Psoas muscle (tissue), 8 donors: ENCODE data around the gene TMEM176A. TPM values are rescaled to one million over a fixed set of nuclear protein-coding genes. Genes with fewer than 3 reads are reported as not detected.

Experiments used
- ATAC-seq, 4 donors: fragments of 200-7000 bp; cut with Tn5 transposase; one replicate each; pipeline ENCODE4 v1.9.1; 2020; ENCODE audit warnings: moderate library complexity in 3 of 4, mild to moderate bottlenecking in 2 of 4
- DNase-seq, 2 donors: peaks; one replicate each; pipeline ENCODE4 v3.0.0-alpha.2; 2020
- H3K27ac ChIP-seq: fragments of 200-600 bp; one replicate; pipeline ENCODE4 v1.8.0; 2022
- H3K27me3 ChIP-seq, 3 donors: fragments of 200-600 bp in 1 of 3; one replicate each; pipeline versions ENCODE4 v1.6.1 to v1.8.0; 2013 to 2022; ENCODE audit warnings: low read length in 2 of 3, mild to moderate bottlenecking in 2 of 3, moderate library complexity in 1 of 3; ENCODE audit not compliant: insufficient read depth in 3 of 3
- H3K36me3 ChIP-seq, 2 donors: fragments of 200-600 bp in 1 of 2; one replicate each; pipeline versions ENCODE4 v1.6.1 to v1.8.0; 2013 to 2022; ENCODE audit warnings: low read depth in 1 of 2, mild to moderate bottlenecking in 1 of 2, moderate library complexity in 1 of 2; ENCODE audit not compliant: insufficient read depth in 1 of 2
- H3K4me1 ChIP-seq: fragments of 200-600 bp; one replicate; pipeline ENCODE4 v1.8.0; 2022
- H3K4me3 ChIP-seq: fragments of 200-600 bp; one replicate; pipeline ENCODE4 v1.8.0; 2022; ENCODE audit warnings: mild to moderate bottlenecking
- H3K9me3 ChIP-seq: fragments of 200-600 bp; one replicate; pipeline ENCODE4 v1.8.0; 2022
- WGBS, 3 donors: extraction: QIAGEN DNeasy Blood & Tissue Kit; methylation state at CpG; one replicate each; pipeline versions ENCODE4 v1.1.6 to v1.1.7; 2013; 5-methylcytosine and 5-hydroxymethylcytosine counted together
- intact Hi-C, 2 donors: fragments of 100-400 bp; cut with DNase I; formaldehyde crosslinking; loops; one replicate each; pipeline versions ENCODE4 v1.11.0 to v1.14.2; 2022
- polyA plus RNA-seq, 3 donors: library from polyadenylated mRNA; stranded (reverse); fragments of 200-250 nt; gene quantifications; one replicate each; pipeline ENCODE4 v1.2.3, GENCODE V29; 2013
- total RNA-seq, 4 donors: library from RNA; stranded (reverse); fragmentation: NEBNext Ultra II Directional in 2 of 4; extraction: Animal tissue kit (Norgen Biotek cat#: 25700) in 2 of 4; gene quantifications; one replicate each; pipeline versions ENCODE4 v1.2.1 to v1.2.4, GENCODE V29; 2021 to 2023
- TF ChIP-seq, protein P1 (sequence below): fragments of 200-600 bp; IDR thresholded peaks from one replicate; pipeline ENCODE4 v1.8.0; 2022; ENCODE audit warnings: antibody characterized with exemption
- donor health status: healthy with polysubstance abuse.
- donor health status: DM: no; HTN: no; CAD: no; lungs with moderate emphysema.
- donor health status: Bipolar disorder and iron deficiency.
- donor health status: healthy.
- donor health status: DM: yes; HTN: yes; CAD: no.
- donor health status: DM: no; HTN: no; CAD: no.
- donor health status: DM: no; HTN: no; CAD: no.
- donor health status: DM: yes; HTN: yes; CAD: no.

Gene TMEM176A
- total and polyA plus RNA-seq, 7 donors: 2.3 to 13.7 (median 3.2) TPM

DNA sequence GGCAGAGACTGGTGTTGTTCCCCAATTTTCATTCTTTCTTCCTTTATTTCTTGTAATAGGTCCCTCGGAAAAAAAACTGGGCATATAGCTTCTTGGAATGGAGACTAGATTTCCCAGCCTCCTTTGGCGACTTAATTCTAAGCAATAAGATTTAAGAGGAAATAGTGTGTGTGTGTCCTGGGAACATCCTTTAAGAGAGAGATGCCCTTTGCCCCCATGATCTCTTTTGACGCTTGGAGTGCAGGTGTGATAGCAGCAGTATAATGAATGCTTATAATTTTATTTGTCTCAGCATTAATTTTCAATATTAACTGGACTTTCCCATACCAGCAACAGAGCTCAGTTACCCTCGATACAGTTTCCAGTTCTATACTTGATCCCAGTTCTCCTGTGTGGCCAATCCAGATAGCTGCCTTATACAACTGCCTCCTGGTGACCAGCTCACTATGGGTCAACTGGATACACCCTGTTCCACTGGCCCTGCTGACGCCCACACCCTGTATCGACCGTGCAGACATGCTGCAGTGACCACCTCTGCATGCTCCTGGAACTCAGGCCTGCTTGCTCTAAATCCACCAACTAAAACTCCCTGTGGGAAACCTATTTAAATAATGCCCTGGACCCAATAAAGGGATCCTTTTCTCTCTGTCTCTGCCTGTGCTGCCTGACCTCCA, 13.9 kb downstream of the TMEM176A start:
- TF ChIP-seq, protein P1, sequence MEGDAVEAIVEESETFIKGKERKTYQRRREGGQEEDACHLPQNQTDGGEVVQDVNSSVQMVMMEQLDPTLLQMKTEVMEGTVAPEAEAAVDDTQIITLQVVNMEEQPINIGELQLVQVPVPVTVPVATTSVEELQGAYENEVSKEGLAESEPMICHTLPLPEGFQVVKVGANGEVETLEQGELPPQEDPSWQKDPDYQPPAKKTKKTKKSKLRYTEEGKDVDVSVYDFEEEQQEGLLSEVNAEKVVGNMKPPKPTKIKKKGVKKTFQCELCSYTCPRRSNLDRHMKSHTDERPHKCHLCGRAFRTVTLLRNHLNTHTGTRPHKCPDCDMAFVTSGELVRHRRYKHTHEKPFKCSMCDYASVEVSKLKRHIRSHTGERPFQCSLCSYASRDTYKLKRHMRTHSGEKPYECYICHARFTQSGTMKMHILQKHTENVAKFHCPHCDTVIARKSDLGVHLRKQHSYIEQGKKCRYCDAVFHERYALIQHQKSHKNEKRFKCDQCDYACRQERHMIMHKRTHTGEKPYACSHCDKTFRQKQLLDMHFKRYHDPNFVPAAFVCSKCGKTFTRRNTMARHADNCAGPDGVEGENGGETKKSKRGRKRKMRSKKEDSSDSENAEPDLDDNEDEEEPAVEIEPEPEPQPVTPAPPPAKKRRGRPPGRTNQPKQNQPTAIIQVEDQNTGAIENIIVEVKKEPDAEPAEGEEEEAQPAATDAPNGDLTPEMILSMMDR: no peak
- H3K4me3 ChIP-seq: no peak overlapping the region
- H3K4me1 ChIP-seq: no peaks in the 10 kb centered on the region
- 69 to 74% (median 73%) methylated on average over 7 of the region's 7 CpGs for WGBS, 3 donors
- DNase-seq (no peak), ATAC-seq (no peak)
- H3K9me3 ChIP-seq: peaks cover 4% of the 10 kb centered on the region
- H3K27me3 ChIP-seq: no peaks in the 10 kb centered on the region
- no peaks in the 10 kb centered on the region for H3K36me3 ChIP-seq
- intact Hi-C loops: no loop called here
- no peak overlapping the region for H3K27ac ChIP-seq

DNA sequence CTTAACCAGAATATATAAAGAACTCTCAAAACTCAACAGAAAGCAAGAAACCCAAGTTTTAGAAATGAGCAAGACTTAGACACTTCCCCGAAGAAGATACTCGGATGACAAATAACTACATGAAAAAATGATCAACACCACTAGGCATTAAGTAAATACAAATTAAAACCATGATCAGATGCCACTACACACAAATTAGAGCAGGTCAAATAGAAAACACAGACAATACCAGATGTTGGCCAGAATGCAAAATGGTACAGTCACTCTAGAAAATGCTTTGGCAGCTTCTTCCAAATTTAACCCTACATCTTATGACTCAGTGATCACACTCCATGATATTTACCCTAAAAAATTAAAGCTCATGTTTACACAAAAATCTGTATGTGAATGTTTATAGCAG, 18.4 kb downstream of the TMEM176A start:
- DNase-seq: no peak
- Histone ChIP-seq H3K4me3 (no peak overlapping the region), H3K4me1 (no peaks in the 10 kb centered on the region), H3K36me3 (no peaks in the 10 kb centered on the region), H3K27me3 (no peaks in the 10 kb centered on the region), H3K9me3 (peaks cover 4% of the 10 kb centered on the region), H3K27ac (no peak overlapping the region)
- no peak for ATAC-seq
- intact Hi-C loops: no loop called here
- TF ChIP-seq, protein P1: no peak
- 86 to 94% (median 91%) methylated on average over 2 of the region's 2 CpGs for WGBS, 3 donors

DNA sequence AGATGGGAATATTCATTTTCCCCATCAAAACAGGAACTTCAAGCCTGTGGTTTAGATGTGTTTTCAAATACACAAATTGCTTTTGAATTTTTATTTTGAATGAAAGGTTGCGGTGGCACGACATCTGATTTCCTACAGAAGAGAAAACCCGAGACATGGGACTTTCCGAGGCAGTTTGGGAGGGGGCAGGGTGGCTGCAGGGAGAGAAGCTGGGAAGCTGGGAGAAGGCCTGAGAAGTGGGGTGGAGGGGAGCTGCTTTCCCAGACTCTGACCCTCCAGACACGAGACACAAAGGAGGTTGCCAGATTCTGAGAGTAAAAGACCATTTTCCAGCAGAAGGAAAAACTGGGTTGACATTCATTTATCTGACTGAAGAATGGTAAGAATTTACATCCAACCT, 19.6 kb downstream of the TMEM176A start:
- no peaks in the 10 kb centered on the region for H3K36me3 ChIP-seq
- WGBS, 3 donors: 42 to 50% (median 44%) methylated on average over 5 of the region's 5 CpGs
- ATAC-seq (no peak), DNase-seq (no peak)
- intact Hi-C loops: no loop called here
- peaks cover 4% of the 10 kb centered on the region for H3K9me3 ChIP-seq
- no peaks in the 10 kb centered on the region for H3K4me1 ChIP-seq
- H3K27me3 ChIP-seq: no peaks in the 10 kb centered on the region
- TF ChIP-seq, protein P1: no peak
- no peak overlapping the region for H3K4me3 ChIP-seq
- no peak overlapping the region for H3K27ac ChIP-seq

DNA sequence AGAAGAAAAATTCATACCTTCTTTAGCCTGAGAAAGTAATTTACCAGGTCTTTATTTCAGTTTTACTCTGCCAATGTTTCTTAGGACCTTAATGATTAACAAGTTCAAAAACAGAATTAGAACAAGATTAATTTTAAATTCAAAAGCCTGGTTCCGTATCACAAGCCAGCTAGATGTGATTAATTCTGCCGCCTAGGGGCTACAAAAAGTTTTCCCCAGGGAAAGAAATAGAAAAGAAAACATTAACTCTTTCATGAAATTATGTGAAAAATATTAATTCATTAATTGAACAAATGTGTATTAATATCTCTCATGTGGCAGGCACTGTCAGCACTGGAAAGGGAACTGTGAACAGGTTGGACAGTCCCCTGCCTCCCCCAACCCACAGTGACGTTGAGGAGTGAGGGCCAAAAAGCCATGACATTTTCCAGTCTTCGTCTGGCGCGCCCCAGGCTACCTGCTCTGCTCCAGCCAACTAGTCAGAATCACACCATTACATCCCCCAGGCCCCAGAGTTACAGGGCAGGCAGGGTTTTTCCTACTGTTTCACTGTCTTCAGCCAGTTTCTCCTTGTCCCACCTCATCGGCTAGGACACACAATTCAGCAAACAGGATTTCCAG, 20.1 kb downstream of the TMEM176A start:
- H3K36me3 ChIP-seq: no peaks in the 10 kb centered on the region
- H3K27me3 ChIP-seq: no peaks in the 10 kb centered on the region
- H3K27ac ChIP-seq: no peak overlapping the region
- H3K4me1 ChIP-seq: no peaks in the 10 kb centered on the region
- TF ChIP-seq, protein P1: no peak
- WGBS, 3 donors: 62 to 70% (median 66%) methylated on average over 7 of the region's 7 CpGs
- H3K4me3 ChIP-seq: no peak overlapping the region
- DNase-seq (no peak), ATAC-seq (no peak)
- intact Hi-C loops: no loop called here
- peaks cover 4% of the 10 kb centered on the region for H3K9me3 ChIP-seq

DNA sequence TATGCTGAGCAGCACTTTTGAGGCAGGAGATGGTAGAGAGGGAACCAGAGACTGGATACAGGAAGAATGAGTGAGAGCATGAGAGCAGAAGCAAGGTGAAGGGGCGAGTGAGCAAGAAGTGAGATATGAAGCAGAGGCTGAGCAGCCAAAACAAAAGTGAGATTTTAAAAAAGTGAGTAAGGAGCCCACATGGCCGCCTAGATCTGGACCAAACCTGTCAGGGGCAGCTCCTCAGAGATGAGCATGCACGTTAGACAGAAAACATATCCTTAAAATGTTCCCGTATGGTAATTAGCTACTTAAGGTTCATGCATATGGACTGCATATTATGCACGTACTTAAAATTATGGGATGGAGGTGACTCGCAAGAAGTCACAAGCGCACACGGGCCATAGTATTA, 22.5 kb downstream of the TMEM176A start:
- Histone ChIP-seq H3K4me3 (no peak overlapping the region), H3K4me1 (no peaks in the 10 kb centered on the region), H3K27me3 (peaks cover 0 to 6% (median 0%) of the 10 kb centered on the region in 3 donors), H3K9me3 (no peaks in the 10 kb centered on the region), H3K36me3 (no peaks in the 10 kb centered on the region), H3K27ac (no peak overlapping the region)
- TF ChIP-seq, protein P1: no peak
- WGBS, 3 donors: 82 to 87% (median 87%) methylated on average over 8 of the region's 8 CpGs
- intact Hi-C loops: no loop called here
- no peak for DNase-seq
- no peak for ATAC-seq
